ENCODE results near the gene NR2F1-AS1. TPM values are rescaled to one million over a fixed set of nuclear protein-coding genes. Genes with fewer than 3 reads are reported as not detected.

Gene NR2F1-AS1
- total RNA-seq, 1 donor from 2014 or later, result 9.5 TPM

GRCh38 chr5:93584596-93585040 lies 3.6 kb upstream of the NR2F1-AS1 start:
- TF ChIP-seq CTCF (IDR thresholded peaks at IDR 0.05; ENCODE audit: insufficient read depth, low read length, poor library complexity, severe bottlenecking), result no peak
- no peak for DNase-seq (ENCODE audit: low read depth)
- H3K27me3 ChIP-seq (ENCODE audit: control insufficient read depth, insufficient read depth, low read length), result no peaks in the 10 kb centered on the region
- H3K36me3 ChIP-seq (ENCODE audit: control insufficient read depth, insufficient read depth, low read length), result no peaks in the 10 kb centered on the region
- H3K4me3 ChIP-seq (ENCODE audit: low read depth, low read length), result peak overlapping the region; percentile 77

- H3K36me3 ChIP-seq (ENCODE audit: control insufficient read depth, insufficient read depth, low read length), result no peaks in the 10 kb centered on the region
- no peak for TF ChIP-seq CTCF (IDR thresholded peaks at IDR 0.05; ENCODE audit: insufficient read depth, low read length, poor library complexity, severe bottlenecking)
- no peak for DNase-seq (ENCODE audit: low read depth)
- no peaks in the 10 kb centered on the region for H3K27me3 ChIP-seq (ENCODE audit: control insufficient read depth, insufficient read depth, low read length)
- peak overlapping the region; percentile 77 for H3K4me3 ChIP-seq (ENCODE audit: low read depth, low read length)
These were observed 3.0 kb upstream of the NR2F1-AS1 start for GRCh38 chr5:93583768-93584595.

- H3K36me3 ChIP-seq (ENCODE audit: control insufficient read depth, insufficient read depth, low read length), result no peaks in the 10 kb centered on the region
- no peak for TF ChIP-seq CTCF (IDR thresholded peaks at IDR 0.05; ENCODE audit: insufficient read depth, low read length, poor library complexity, severe bottlenecking)
- peak overlapping the region; percentile 77 for H3K4me3 ChIP-seq (ENCODE audit: low read depth, low read length)
- DNase-seq (ENCODE audit: low read depth), result no peak
- no peaks in the 10 kb centered on the region for H3K27me3 ChIP-seq (ENCODE audit: control insufficient read depth, insufficient read depth, low read length)
These were observed 2.4 kb upstream of the NR2F1-AS1 start for GRCh38 chr5:93583439-93583767.

GRCh38 chr5:93582677-93583438 lies 1.8 kb upstream of the NR2F1-AS1 start, which contains the start of gene NR2F1:
NR2F1 (plus strand) TSS chr5:93583222; CDS start chr5:93585024, 1,802 bp downstream.
- no peak for TF ChIP-seq CTCF (IDR thresholded peaks at IDR 0.05; ENCODE audit: insufficient read depth, low read length, poor library complexity, severe bottlenecking)
- peak; percentile 91 for DNase-seq (ENCODE audit: low read depth)
- H3K4me3 ChIP-seq (ENCODE audit: low read depth, low read length), result peak within 1 kb of the TSS; percentile 77
- H3K27me3 ChIP-seq (ENCODE audit: control insufficient read depth, insufficient read depth, low read length), result no peaks in the 10 kb centered on the region
- no peaks in the 10 kb centered on the region for H3K36me3 ChIP-seq (ENCODE audit: control insufficient read depth, insufficient read depth, low read length)

GRCh38 chr5:93582167-93582462 lies 1.1 kb upstream of the NR2F1-AS1 start:
- Histone ChIP-seq H3K4me3 (ENCODE audit: low read depth, low read length) (peak overlapping the region; percentile 77), H3K36me3 (ENCODE audit: control insufficient read depth, insufficient read depth, low read length) (no peaks in the 10 kb centered on the region), H3K27me3 (ENCODE audit: control insufficient read depth, insufficient read depth, low read length) (no peaks in the 10 kb centered on the region)
- no peak for DNase-seq (ENCODE audit: low read depth)
- TF ChIP-seq CTCF (IDR thresholded peaks at IDR 0.05; ENCODE audit: insufficient read depth, low read length, poor library complexity, severe bottlenecking), result no peak

Measured in kidney epithelial cell (primary cell).